HepG2 (cell line): ENCODE measurements around the gene PRDM15. TPM values are rescaled to one million over a fixed set of nuclear protein-coding genes. Genes with fewer than 3 reads are reported as not detected.
A peak's percentile ranks its signal among the peaks of the same experiment; 100 is the strongest.

Source experiments
- ARNTL ChIP-seq: sonication (generic); formaldehyde crosslinking; IDR thresholded peaks from 2 replicates; pipeline ENCODE4 v1.4.0; 2020; ENCODE audit warnings: mild to moderate bottlenecking, missing genetic modification reagents
- CHCHD3 ChIP-seq: sonication (generic); formaldehyde crosslinking; IDR thresholded peaks from 2 replicates; pipeline ENCODE4 v1.8.0; 2022; ENCODE audit warnings: mild to moderate bottlenecking, missing genetic modification reagents, moderate library complexity
- DPF2 ChIP-seq: sonication (generic); formaldehyde crosslinking; IDR thresholded peaks from 2 replicates; pipeline ENCODE4 v1.4.0; 2020; ENCODE audit warnings: mild to moderate bottlenecking, low read depth, missing genetic modification reagents, borderline replicate concordance
- FOSL2 ChIP-seq: sonication (generic); formaldehyde crosslinking; IDR thresholded peaks from 2 replicates; pipeline ENCODE4 v1.4.0; 2020; ENCODE audit warnings: missing genetic modification reagents
- FOXA3 ChIP-seq: IDR thresholded peaks from 2 replicates; pipeline ENCODE4 v1.6.1; 2016; ENCODE audit warnings: missing genetic modification reagents, missing compliant biosample characterization
- GATAD2A ChIP-seq: IDR thresholded peaks from 2 replicates; pipeline ENCODE4 v1.6.1; 2016
- KDM1A ChIP-seq: IDR thresholded peaks from 2 replicates; pipeline ENCODE4 v1.6.1; 2016; ENCODE audit warnings: missing compliant biosample characterization
- KDM3A ChIP-seq: IDR thresholded peaks from 2 replicates; pipeline ENCODE4 v1.6.1; 2018; ENCODE audit warnings: low read depth, missing compliant biosample characterization
- KDM6A ChIP-seq: IDR thresholded peaks from 2 replicates; pipeline ENCODE4 v1.6.1; 2016; ENCODE audit warnings: low read depth
- MYC ChIP-seq: sonication (generic); formaldehyde crosslinking; IDR thresholded peaks from 2 replicates; pipeline ENCODE4 v1.9.0; 2021; ENCODE audit warnings: missing genetic modification reagents, borderline replicate concordance
- SIN3A ChIP-seq: IDR thresholded peaks from 2 replicates; pipeline ENCODE4 v1.6.1; 2011; ENCODE audit warnings: low read depth, mild to moderate bottlenecking, control low read depth, low read length, borderline replicate concordance
- TARDBP ChIP-seq: sonication (generic); formaldehyde crosslinking; IDR thresholded peaks from 2 replicates; pipeline ENCODE4 v1.8.0; 2022; ENCODE audit warnings: mild to moderate bottlenecking, missing genetic modification reagents
- ZBTB3 ChIP-seq: sonication (generic); formaldehyde crosslinking; IDR thresholded peaks from 2 replicates; pipeline ENCODE4 v1.4.0; 2020; ENCODE audit warnings: low read depth, mild to moderate bottlenecking, moderate library complexity, missing genetic modification reagents, borderline replicate concordance
- ZNF350 ChIP-seq: sonication (generic); formaldehyde crosslinking; IDR thresholded peaks from 2 replicates; pipeline ENCODE4 v1.4.0; 2020; ENCODE audit warnings: mild to moderate bottlenecking, low read depth, missing genetic modification reagents, borderline replicate concordance
- ZNF484 ChIP-seq: sonication (generic); formaldehyde crosslinking; IDR thresholded peaks from 2 replicates; pipeline ENCODE4 v1.5.1; 2020; ENCODE audit warnings: mild to moderate bottlenecking, low read depth, missing genetic modification reagents, borderline replicate concordance
- polyA plus RNA-seq, 8 experiments: library from polyadenylated mRNA; depleted of rRNA in 3 of 8; stranded (reverse) in 7 of 8; unstranded in 1 of 8; fragments of >200 nt; fragmentation: Illumina TruSeq in 4 of 8; extraction: Trizol in 4 of 8; gene quantifications; 2 replicates each; pipeline versions ENCODE4 v1.2.1 to v1.2.3, GENCODE V29; 2011 to 2016; ENCODE audit warnings: low read depth in 4 of 8, missing spikeins in 1 of 8, mixed read lengths in 1 of 8; ENCODE audit not compliant: insufficient read depth in 1 of 8
- total RNA-seq, 5 experiments: library from RNA; depleted of rRNA; stranded (reverse); fragments of >200 nt; fragmentation: Illumina TruSeq; extraction: Trizol; gene quantifications; 2 replicates each; pipeline ENCODE4 v1.2.3, GENCODE V29; 2016; ENCODE audit warnings: low read depth in 1 of 5
- TF ChIP-seq, protein P1 (sequence below): sonication (generic); formaldehyde crosslinking; IDR thresholded peaks from 2 replicates; pipeline ENCODE4 v1.4.0; 2020; ENCODE audit warnings: mild to moderate bottlenecking, missing genetic modification reagents
- TF ChIP-seq, protein P2 (sequence below): sonication (generic); formaldehyde crosslinking; IDR thresholded peaks from 2 replicates; pipeline ENCODE4 v1.5.0; 2020; ENCODE audit warnings: missing genetic modification reagents
- TF ChIP-seq, protein P3 (sequence below): sonication (generic); formaldehyde crosslinking; IDR thresholded peaks from 2 replicates; pipeline ENCODE4 v1.8.0; 2022; ENCODE audit warnings: mild to moderate bottlenecking, missing genetic modification reagents

The PRDM15 gene
- total and polyA plus RNA-seq, 2 of the 13 experiments (the other 11 are each of a cell fraction or from before 2014, with no cell fraction given), result 4.0 to 6.9 TPM

DNA sequence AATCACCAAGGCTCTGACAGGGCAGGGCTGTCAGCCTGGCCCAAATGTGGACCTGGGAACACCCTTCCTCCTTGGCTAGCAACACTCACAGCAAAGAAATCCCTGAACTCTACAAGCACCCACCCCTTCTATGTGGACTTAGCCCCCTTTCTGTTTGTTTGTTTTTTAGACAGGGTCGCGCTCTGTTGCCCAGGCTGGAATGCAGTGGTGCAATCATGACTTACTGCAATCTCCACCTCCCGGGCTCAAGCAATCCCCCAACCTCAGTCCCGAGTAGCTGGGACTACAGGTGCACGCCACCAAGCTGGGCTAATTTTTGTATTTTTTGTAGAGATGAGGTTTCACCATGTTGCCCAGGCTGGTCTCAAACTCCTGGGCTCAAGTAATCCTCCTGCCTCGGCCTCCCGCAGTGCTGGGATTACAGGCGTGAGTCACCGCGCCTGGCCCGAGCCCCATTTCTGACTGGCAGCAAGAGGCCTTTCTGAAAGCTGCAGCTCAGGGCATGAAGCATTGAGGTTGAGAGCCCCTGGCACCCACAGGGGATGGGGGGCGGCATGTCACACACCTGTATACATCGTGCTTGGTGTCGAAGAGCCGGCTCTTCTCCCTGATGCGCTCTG is 128.5 kb downstream of the PRDM15 start (continued):
- TF ChIP-seq, protein P1, sequence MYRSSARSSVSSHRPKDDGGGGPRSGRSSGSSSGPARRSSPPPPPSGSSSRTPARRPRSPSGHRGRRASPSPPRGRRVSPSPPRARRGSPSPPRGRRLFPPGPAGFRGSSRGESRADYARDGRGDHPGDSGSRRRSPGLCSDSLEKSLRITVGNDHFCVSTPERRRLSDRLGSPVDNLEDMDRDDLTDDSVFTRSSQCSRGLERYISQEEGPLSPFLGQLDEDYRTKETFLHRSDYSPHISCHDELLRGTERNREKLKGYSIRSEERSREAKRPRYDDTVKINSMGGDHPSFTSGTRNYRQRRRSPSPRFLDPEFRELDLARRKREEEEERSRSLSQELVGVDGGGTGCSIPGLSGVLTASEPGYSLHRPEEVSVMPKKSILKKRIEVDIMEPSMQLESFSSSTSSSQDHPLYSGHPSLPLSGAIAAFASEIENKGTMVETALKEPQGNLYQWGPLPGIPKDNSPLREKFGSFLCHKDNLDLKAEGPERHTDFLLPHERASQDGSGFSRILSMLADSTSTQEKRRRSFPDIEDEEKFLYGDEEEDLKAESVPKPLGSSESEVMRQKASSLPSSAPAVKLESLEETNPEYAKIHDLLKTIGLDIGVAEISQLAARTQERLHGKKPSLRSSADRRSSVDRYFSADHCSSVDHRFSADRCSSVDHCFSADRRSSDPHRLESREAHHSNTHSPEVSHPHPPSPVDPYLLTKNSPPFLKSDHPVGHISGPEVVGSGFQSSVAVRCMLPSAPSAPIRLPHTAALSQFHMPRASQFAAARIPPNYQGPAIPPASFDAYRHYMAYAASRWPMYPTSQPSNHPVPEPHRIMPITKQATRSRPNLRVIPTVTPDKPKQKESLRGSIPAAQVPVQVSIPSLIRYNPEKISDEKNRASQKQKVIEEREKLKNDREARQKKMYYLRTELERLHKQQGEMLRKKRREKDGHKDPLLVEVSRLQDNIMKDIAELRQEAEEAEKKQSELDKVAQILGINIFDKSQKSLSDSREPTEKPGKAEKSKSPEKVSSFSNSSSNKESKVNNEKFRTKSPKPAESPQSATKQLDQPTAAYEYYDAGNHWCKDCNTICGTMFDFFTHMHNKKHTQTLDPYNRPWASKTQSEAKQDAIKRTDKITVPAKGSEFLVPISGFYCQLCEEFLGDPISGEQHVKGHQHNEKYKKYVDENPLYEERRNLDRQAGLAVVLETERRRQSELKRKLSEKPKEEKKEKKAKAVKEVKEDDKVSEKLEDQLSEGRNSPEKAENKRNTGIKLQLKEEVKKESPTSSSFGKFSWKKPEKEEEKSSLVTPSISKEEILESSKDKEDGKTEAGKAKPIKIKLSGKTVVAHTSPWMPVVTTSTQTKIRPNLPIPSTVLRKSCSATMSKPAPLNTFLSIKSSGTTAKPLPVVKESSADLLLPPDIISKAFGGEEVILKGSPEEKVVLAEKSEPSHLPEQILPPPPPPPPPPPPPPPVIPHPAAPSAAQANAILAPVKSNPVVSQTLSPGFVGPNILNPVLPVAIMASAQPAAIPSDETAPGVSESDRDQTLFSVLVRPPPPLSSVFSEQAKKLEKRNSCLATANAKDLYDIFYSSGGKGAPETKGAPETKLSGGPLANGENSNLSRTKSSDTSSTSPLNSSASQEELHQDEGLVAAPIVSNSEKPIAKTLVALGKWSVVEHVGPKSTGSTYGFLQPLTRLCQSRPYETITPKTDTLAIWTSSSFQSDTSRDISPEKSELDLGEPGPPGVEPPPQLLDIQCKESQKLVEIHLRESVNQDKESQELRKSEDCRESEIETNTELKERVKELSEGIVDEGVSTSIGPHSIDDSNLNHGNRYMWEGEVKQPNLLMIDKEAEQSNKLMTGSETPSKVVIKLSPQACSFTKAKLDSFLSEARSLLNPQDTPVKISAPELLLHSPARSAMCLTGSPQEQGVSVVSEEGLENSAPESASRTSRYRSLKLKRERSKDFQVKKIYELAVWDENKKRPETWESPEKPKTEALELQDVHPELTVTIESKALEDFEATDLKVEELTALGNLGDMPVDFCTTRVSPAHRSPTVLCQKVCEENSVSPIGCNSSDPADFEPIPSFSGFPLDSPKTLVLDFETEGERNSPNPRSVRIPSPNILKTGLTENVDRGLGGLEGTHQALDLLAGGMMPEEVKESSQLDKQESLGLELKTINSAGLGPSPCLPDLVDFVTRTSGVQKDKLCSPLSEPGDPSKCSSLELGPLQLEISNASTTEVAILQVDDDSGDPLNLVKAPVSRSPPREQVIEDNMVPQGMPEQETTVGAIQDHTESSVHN (CRISPR knock-in tag), result 0 out of 2 replicates have a peak, but pooled peaks have one; percentile 55
- TF ChIP-seq KDM6A (CRISPR knock-in tag), result peak; percentile 77
- 0 out of 2 replicates have a peak, but pooled peaks have one; percentile 38 for TF ChIP-seq ZBTB3 (CRISPR knock-in tag)
- peak; percentile 85 for TF ChIP-seq TARDBP (CRISPR knock-in tag)
- TF ChIP-seq, protein P2, sequence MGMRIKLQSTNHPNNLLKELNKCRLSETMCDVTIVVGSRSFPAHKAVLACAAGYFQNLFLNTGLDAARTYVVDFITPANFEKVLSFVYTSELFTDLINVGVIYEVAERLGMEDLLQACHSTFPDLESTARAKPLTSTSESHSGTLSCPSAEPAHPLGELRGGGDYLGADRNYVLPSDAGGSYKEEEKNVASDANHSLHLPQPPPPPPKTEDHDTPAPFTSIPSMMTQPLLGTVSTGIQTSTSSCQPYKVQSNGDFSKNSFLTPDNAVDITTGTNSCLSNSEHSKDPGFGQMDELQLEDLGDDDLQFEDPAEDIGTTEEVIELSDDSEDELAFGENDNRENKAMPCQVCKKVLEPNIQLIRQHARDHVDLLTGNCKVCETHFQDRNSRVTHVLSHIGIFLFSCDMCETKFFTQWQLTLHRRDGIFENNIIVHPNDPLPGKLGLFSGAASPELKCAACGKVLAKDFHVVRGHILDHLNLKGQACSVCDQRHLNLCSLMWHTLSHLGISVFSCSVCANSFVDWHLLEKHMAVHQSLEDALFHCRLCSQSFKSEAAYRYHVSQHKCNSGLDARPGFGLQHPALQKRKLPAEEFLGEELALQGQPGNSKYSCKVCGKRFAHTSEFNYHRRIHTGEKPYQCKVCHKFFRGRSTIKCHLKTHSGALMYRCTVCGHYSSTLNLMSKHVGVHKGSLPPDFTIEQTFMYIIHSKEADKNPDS (CRISPR knock-in tag), result 0 out of 2 replicates have a peak, but pooled peaks have one; percentile 40
- peak; percentile 61; the same call in 1 of the 2 replicates for TF ChIP-seq KDM1A (CRISPR knock-in tag)
- TF ChIP-seq, protein P3, sequence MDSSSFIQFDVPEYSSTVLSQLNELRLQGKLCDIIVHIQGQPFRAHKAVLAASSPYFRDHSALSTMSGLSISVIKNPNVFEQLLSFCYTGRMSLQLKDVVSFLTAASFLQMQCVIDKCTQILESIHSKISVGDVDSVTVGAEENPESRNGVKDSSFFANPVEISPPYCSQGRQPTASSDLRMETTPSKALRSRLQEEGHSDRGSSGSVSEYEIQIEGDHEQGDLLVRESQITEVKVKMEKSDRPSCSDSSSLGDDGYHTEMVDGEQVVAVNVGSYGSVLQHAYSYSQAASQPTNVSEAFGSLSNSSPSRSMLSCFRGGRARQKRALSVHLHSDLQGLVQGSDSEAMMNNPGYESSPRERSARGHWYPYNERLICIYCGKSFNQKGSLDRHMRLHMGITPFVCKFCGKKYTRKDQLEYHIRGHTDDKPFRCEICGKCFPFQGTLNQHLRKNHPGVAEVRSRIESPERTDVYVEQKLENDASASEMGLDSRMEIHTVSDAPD (CRISPR knock-in tag), result 0 out of 2 replicates have a peak, but pooled peaks have one; percentile 50
- TF ChIP-seq CHCHD3 (CRISPR knock-in tag), result no peak
- TF ChIP-seq ZNF350 (CRISPR knock-in tag), result peak; percentile 54; the same call in 1 of the 2 replicates
- 0 out of 2 replicates have a peak, but pooled peaks have one; percentile 52 for TF ChIP-seq ARNTL (CRISPR knock-in tag)
- 0 out of 2 replicates have a peak, but pooled peaks have one; percentile 46 for TF ChIP-seq SIN3A
- peak; percentile 83 for TF ChIP-seq DPF2 (CRISPR knock-in tag)
- TF ChIP-seq FOSL2 (CRISPR knock-in tag), result peak; percentile 74
- TF ChIP-seq MYC, result peak; percentile 37; the same call in 1 of the 2 replicates
- TF ChIP-seq GATAD2A, result peak; percentile 92
- TF ChIP-seq ZNF484 (CRISPR knock-in tag), result no peak
- 0 out of 2 replicates have a peak, but pooled peaks have one; percentile 28 for TF ChIP-seq KDM3A (CRISPR knock-in tag)
- TF ChIP-seq FOXA3 (CRISPR knock-in tag), result peak; percentile 75
